ENCODE measurements around the gene CDH26.

CDH26 gene

GRCh38 chr20:60058879-60059278 lies 100.7 kb downstream of the CDH26 start:
- DNase-seq (ENCODE audit: low read depth) = no peak
- no peak overlapping the region for H3K4me3 ChIP-seq (replicated peaks; ENCODE audit: low read depth, low read length)

GRCh38 chr20:60060006-60060557 lies 101.9 kb downstream of the CDH26 start:
- DNase-seq (ENCODE audit: low read depth) = no peak
- no peak for TF ChIP-seq CTCF (IDR thresholded peaks at IDR 0.05; ENCODE audit: low read length, missing control alignments)
- no peak overlapping the region for H3K4me3 ChIP-seq (replicated peaks; ENCODE audit: low read depth, low read length)

More at GRCh38 chr20:60058879-60059278, 100.7 kb downstream of the CDH26 start:
- no peak for TF ChIP-seq CTCF (IDR thresholded peaks at IDR 0.05; ENCODE audit: low read length, missing control alignments)

GRCh38 chr20:60060593-60060992 lies 102.4 kb downstream of the CDH26 start:
- TF ChIP-seq CTCF (IDR thresholded peaks at IDR 0.05; ENCODE audit: low read length, missing control alignments) = no peak
- no peak for DNase-seq (ENCODE audit: low read depth)
- no peak overlapping the region for H3K4me3 ChIP-seq (replicated peaks; ENCODE audit: low read depth, low read length)

GRCh38 chr20:60062431-60063047 lies 104.3 kb downstream of the CDH26 start:
- no peak overlapping the region for H3K4me3 ChIP-seq (replicated peaks; ENCODE audit: low read depth, low read length)
- no peak for DNase-seq (ENCODE audit: low read depth)
- no peak for TF ChIP-seq CTCF (IDR thresholded peaks at IDR 0.05; ENCODE audit: low read length, missing control alignments)

- no peak overlapping the region for H3K4me3 ChIP-seq (replicated peaks; ENCODE audit: low read depth, low read length)
- TF ChIP-seq CTCF (IDR thresholded peaks at IDR 0.05; ENCODE audit: low read length, missing control alignments) = no peak
- peak; percentile 17 for DNase-seq (ENCODE audit: low read depth)
Observed at GRCh38 chr20:60063048-60063451, 104.8 kb downstream of the CDH26 start.

- DNase-seq (ENCODE audit: low read depth) = no peak
- TF ChIP-seq CTCF (IDR thresholded peaks at IDR 0.05; ENCODE audit: low read length, missing control alignments) = no peak
Observed at GRCh38 chr20:60063739-60064380, 105.6 kb downstream of the CDH26 start.

More at GRCh38 chr20:60063739-60064380, 105.6 kb downstream of the CDH26 start:
- H3K4me3 ChIP-seq (replicated peaks; ENCODE audit: low read depth, low read length) = no peak overlapping the region

Data from fibroblast of pulmonary artery (primary cell).